IPS-15b (cell line): ENCODE data around the gene TIMM17B.
A peak's percentile ranks its signal among the peaks of the same experiment; 100 is the strongest.

Experiments used
- H3K27me3 ChIP-seq: one replicate; pipeline ENCODE4 v1.6.1; 2013; ENCODE audit warnings: low read length; ENCODE audit not compliant: control insufficient read depth, insufficient read depth
- H3K36me3 ChIP-seq: one replicate; pipeline ENCODE4 v1.6.1; 2013; ENCODE audit warnings: low read length; ENCODE audit not compliant: control insufficient read depth, insufficient read depth
- H3K4me1 ChIP-seq: one replicate; pipeline ENCODE4 v1.6.1; 2013; ENCODE audit warnings: mild to moderate bottlenecking, low read length; ENCODE audit not compliant: control insufficient read depth, insufficient read depth
- H3K4me3 ChIP-seq: one replicate; pipeline ENCODE4 v1.5.1; 2013; ENCODE audit warnings: low read depth, low read length
- H3K9ac ChIP-seq: one replicate; pipeline ENCODE4 v1.6.1; 2013; ENCODE audit warnings: low read depth, mild to moderate bottlenecking, low read length
- H3K9me3 ChIP-seq: one replicate; pipeline ENCODE4 v1.6.1; 2013; ENCODE audit warnings: mild to moderate bottlenecking, low read length; ENCODE audit not compliant: control insufficient read depth, insufficient read depth

TIMM17B gene

GRCh38 chrX:48933757-48934156 is 36.2 kb upstream of the TIMM17B start:
- Histone ChIP-seq H3K4me3 (no peak overlapping the region), H3K36me3 (peaks cover 18% of the 10 kb centered on the region), H3K4me1 (peaks cover 17% of the 10 kb centered on the region), H3K27me3 (no peaks in the 10 kb centered on the region), H3K9me3 (no peaks in the 10 kb centered on the region), H3K9ac (no peak overlapping the region)

- Histone ChIP-seq H3K27me3 (no peaks in the 10 kb centered on the region), H3K4me1 (peaks cover 7% of the 10 kb centered on the region), H3K36me3 (peaks cover 26% of the 10 kb centered on the region), H3K9ac (no peak overlapping the region), H3K9me3 (no peaks in the 10 kb centered on the region), H3K4me3 (peak overlapping the region; percentile 54)
These were observed 30.3 kb upstream of the TIMM17B start for GRCh38 chrX:48927736-48928382.

- Histone ChIP-seq H3K4me1 (peaks cover 7% of the 10 kb centered on the region), H3K27me3 (no peaks in the 10 kb centered on the region), H3K9me3 (no peaks in the 10 kb centered on the region), H3K36me3 (peaks cover 25% of the 10 kb centered on the region), H3K4me3 (peak overlapping the region; percentile 54), H3K9ac (no peak overlapping the region)
These were observed 29.6 kb upstream of the TIMM17B start for GRCh38 chrX:48927123-48927522.

- H3K9me3 ChIP-seq: no peaks in the 10 kb centered on the region
- H3K4me3 ChIP-seq: no peak overlapping the region
- no peak overlapping the region for H3K9ac ChIP-seq
- H3K4me1 ChIP-seq: peaks cover 20% of the 10 kb centered on the region
- peaks cover 22% of the 10 kb centered on the region for H3K36me3 ChIP-seq
- no peaks in the 10 kb centered on the region for H3K27me3 ChIP-seq
These were observed 26.7 kb upstream of the TIMM17B start for GRCh38 chrX:48924270-48924669.

- Histone ChIP-seq H3K9me3 (no peaks in the 10 kb centered on the region), H3K4me1 (peaks cover 20% of the 10 kb centered on the region), H3K27me3 (no peaks in the 10 kb centered on the region), H3K4me3 (no peak overlapping the region), H3K36me3 (peaks cover 22% of the 10 kb centered on the region), H3K9ac (no peak overlapping the region)
These were observed 26.2 kb upstream of the TIMM17B start for GRCh38 chrX:48923771-48924170.

- Histone ChIP-seq H3K4me1 (peaks cover 15% of the 10 kb centered on the region), H3K27me3 (no peaks in the 10 kb centered on the region), H3K4me3 (peak overlapping the region; percentile 94), H3K9me3 (peaks cover 3% of the 10 kb centered on the region), H3K36me3 (peaks cover 36% of the 10 kb centered on the region), H3K9ac (no peak overlapping the region)
These were observed 23.1 kb upstream of the TIMM17B start for GRCh38 chrX:48920718-48921104.

- peaks cover 13% of the 10 kb centered on the region for H3K4me1 ChIP-seq
- H3K36me3 ChIP-seq: peaks cover 37% of the 10 kb centered on the region
- peaks cover 3% of the 10 kb centered on the region for H3K9me3 ChIP-seq
- H3K27me3 ChIP-seq: no peaks in the 10 kb centered on the region
- peak overlapping the region; percentile 10 for H3K9ac ChIP-seq
- H3K4me3 ChIP-seq: peak overlapping the region; percentile 94
These were observed 22.6 kb upstream of the TIMM17B start for GRCh38 chrX:48919947-48920717.

GRCh38 chrX:48919360-48919841 is 21.8 kb upstream of the TIMM17B start:
- peak overlapping the region; percentile 94 for H3K4me3 ChIP-seq
- no peaks in the 10 kb centered on the region for H3K27me3 ChIP-seq
- peak overlapping the region; percentile 76 for H3K9ac ChIP-seq
- peaks cover 42% of the 10 kb centered on the region for H3K36me3 ChIP-seq
- H3K9me3 ChIP-seq: peaks cover 3% of the 10 kb centered on the region
- H3K4me1 ChIP-seq: peaks cover 13% of the 10 kb centered on the region

- peaks cover 42% of the 10 kb centered on the region for H3K36me3 ChIP-seq
- peaks cover 3% of the 10 kb centered on the region for H3K9me3 ChIP-seq
- no peaks in the 10 kb centered on the region for H3K27me3 ChIP-seq
- H3K4me3 ChIP-seq: peak within 1 kb of the TSS; percentile 94
- H3K9ac ChIP-seq: peak within 1 kb of the TSS; percentile 94
- H3K4me1 ChIP-seq: peaks cover 13% of the 10 kb centered on the region
These were observed 21.2 kb upstream of the TIMM17B start, which contains the start of gene PIM2 for GRCh38 chrX:48918643-48919340. Gene PIM2 (minus strand): TSS chrX:48919024. CDS start chrX:48918834, 190 bp downstream.

- peaks cover 13% of the 10 kb centered on the region for H3K4me1 ChIP-seq
- H3K4me3 ChIP-seq: peak overlapping the region; percentile 94
These were observed 20.7 kb upstream of the TIMM17B start for GRCh38 chrX:48918301-48918642.

GRCh38 chrX:48917139-48918001 is 19.8 kb upstream of the TIMM17B start:
- peak overlapping the region; percentile 94 for H3K9ac ChIP-seq
- H3K4me1 ChIP-seq: peaks cover 13% of the 10 kb centered on the region
- peak overlapping the region; percentile 94 for H3K4me3 ChIP-seq
- H3K9me3 ChIP-seq: peaks cover 3% of the 10 kb centered on the region
- peaks cover 41% of the 10 kb centered on the region for H3K36me3 ChIP-seq
- H3K27me3 ChIP-seq: no peaks in the 10 kb centered on the region

More at GRCh38 chrX:48918301-48918642, 20.7 kb upstream of the TIMM17B start:
- peaks cover 3% of the 10 kb centered on the region for H3K9me3 ChIP-seq
- H3K36me3 ChIP-seq: peaks cover 41% of the 10 kb centered on the region
- peak overlapping the region; percentile 94 for H3K9ac ChIP-seq
- no peaks in the 10 kb centered on the region for H3K27me3 ChIP-seq
